IMR-90 (cell line): ENCODE results near the gene KANK3. TPM values are rescaled to one million over a fixed set of nuclear protein-coding genes. Genes with fewer than 3 reads are reported as not detected.
"Not testable (repeated sequence)": the region's sequence is repeated elsewhere in the genome, so short reads cannot be mapped to it uniquely, and the experiment has no call there.

Source experiments
- ATAC-seq: fragments of 200-7000 bp; cut with Tn5 transposase; 2 replicates; pipeline ENCODE4 v1.9.1; 2020; ENCODE audit warnings: low read depth, mild to moderate bottlenecking, moderate library complexity
- BruUV-seq: library from RNA; stranded (reverse); fragments of 400-500 nt; replicated peaks from 2 replicates; lab custom pipeline; 2021; lab: Mats Ljungman, UMichigan
- CTCF ChIA-PET: fragments of 300-600 bp; formaldehyde crosslinking; extraction: SDS; loops from one replicate; lab custom pipeline; 2021; ENCODE audit warnings: antibody characterized with exemption; lab: Yijun Ruan, JAX
- POLR2A ChIA-PET: fragments of 300-600 bp; sonication (Branson Sonifier 250); formaldehyde crosslinking; loops from one replicate; lab custom pipeline; 2022; ENCODE audit warnings: antibody characterized with exemption; ENCODE audit not compliant: unreplicated experiment; lab: Charles Lee
- DNase-seq: peaks from one replicate; pipeline ENCODE4 v3.0.0; 2013
- H2AFZ ChIP-seq: replicated peaks from 2 replicates; pipeline ENCODE3; 2013; ENCODE audit warnings: low read length, mild to moderate bottlenecking; ENCODE audit not compliant: poor library complexity
- H2AK5ac ChIP-seq: 2 replicates; pipeline ENCODE4 v1.6.1; 2013; ENCODE audit warnings: low read depth, low read length, inconsistent platforms
- H2AK9ac ChIP-seq: replicated peaks from 2 replicates; pipeline ENCODE3; 2013; ENCODE audit warnings: mild to moderate bottlenecking, low read depth, low read length, moderate library complexity; ENCODE audit not compliant: poor library complexity
- H2BK120ac ChIP-seq: 2 replicates; pipeline ENCODE4 v1.6.1; 2013; ENCODE audit warnings: low read depth, low read length, inconsistent platforms
- H2BK15ac ChIP-seq: 3 replicates; pipeline ENCODE4 v1.6.1; 2013; ENCODE audit warnings: low read depth, low read length, inconsistent platforms
- H2BK20ac ChIP-seq: 2 replicates; pipeline ENCODE4 v1.6.1; 2013; ENCODE audit warnings: low read depth, mild to moderate bottlenecking, inconsistent platforms, low read length, moderate library complexity
- H2BK5ac ChIP-seq: 2 replicates; pipeline ENCODE4 v1.6.1; 2013; ENCODE audit warnings: mild to moderate bottlenecking, low read depth, low read length, inconsistent platforms; ENCODE audit not compliant: poor library complexity, severe bottlenecking
- H3K14ac ChIP-seq: replicated peaks from 2 replicates; pipeline ENCODE4 v1.6.1; 2013; ENCODE audit warnings: low read depth, low read length, inconsistent platforms
- H3K18ac ChIP-seq: 2 replicates; pipeline ENCODE4 v1.6.1; 2013; ENCODE audit warnings: low read depth, low read length, control low read depth
- H3K23ac ChIP-seq: 2 replicates; pipeline ENCODE4 v1.6.1; 2013; ENCODE audit warnings: low read depth, low read length, inconsistent platforms
- H3K27ac ChIP-seq: 2 replicates; pipeline ENCODE4 v1.5.1; 2013; ENCODE audit warnings: mild to moderate bottlenecking, control low read depth, low read length; ENCODE audit not compliant: insufficient read depth
- H3K27me3 ChIP-seq: 2 replicates; pipeline ENCODE4 v1.6.1; 2013; ENCODE audit warnings: low read length; ENCODE audit not compliant: control insufficient read depth, insufficient read depth
- H3K36me3 ChIP-seq: 2 replicates; pipeline ENCODE4 v1.6.1; 2013; ENCODE audit warnings: low read length, mixed read lengths; ENCODE audit not compliant: control insufficient read depth, insufficient read depth
- H3K4ac ChIP-seq: 2 replicates; pipeline ENCODE4 v1.6.1; 2013; ENCODE audit warnings: low read depth, low read length, inconsistent platforms
- H3K4me1 ChIP-seq: 2 replicates; pipeline ENCODE4 v1.6.1; 2013; ENCODE audit warnings: low read length, mixed read lengths; ENCODE audit not compliant: control insufficient read depth, insufficient read depth
- H3K4me2 ChIP-seq: 2 replicates; pipeline ENCODE4 v1.6.1; 2013; ENCODE audit warnings: low read depth, mild to moderate bottlenecking, control low read depth, low read length, moderate library complexity
- H3K4me3 ChIP-seq: 2 replicates; pipeline ENCODE4 v1.5.1; 2013; ENCODE audit warnings: low read depth, mild to moderate bottlenecking, control low read depth, low read length, moderate library complexity; ENCODE audit not compliant: insufficient read depth
- H3K56ac ChIP-seq: 2 replicates; pipeline ENCODE4 v1.6.1; 2013; ENCODE audit warnings: low read length, inconsistent platforms; ENCODE audit not compliant: insufficient read depth; ENCODE audit errors: extremely low read depth
- H3K79me1 ChIP-seq, 2 experiments: 2 replicates each; pipeline ENCODE4 v1.6.1; 2013; ENCODE audit warnings: low read length in 2 of 2, inconsistent platforms in 1 of 2, low read depth in 1 of 2
- H3K9ac ChIP-seq: 2 replicates; pipeline ENCODE4 v1.6.1; 2013; ENCODE audit warnings: low read depth, low read length, control low read depth
- H3K9me1 ChIP-seq: 2 replicates; pipeline ENCODE4 v1.6.1; 2013; ENCODE audit warnings: low read length, inconsistent platforms; ENCODE audit not compliant: insufficient read depth
- H3K9me3 ChIP-seq: 2 replicates; pipeline ENCODE4 v1.6.1; 2013; ENCODE audit warnings: low read length; ENCODE audit not compliant: control insufficient read depth, insufficient read depth
- H4K20me1 ChIP-seq: 2 replicates; pipeline ENCODE4 v1.6.1; 2013; ENCODE audit warnings: low read length, inconsistent platforms; ENCODE audit not compliant: insufficient read depth
- H4K5ac ChIP-seq: 2 replicates; pipeline ENCODE4 v1.6.1; 2013; ENCODE audit warnings: mild to moderate bottlenecking, low read depth, low read length, control low read depth
- H4K8ac ChIP-seq, 2 experiments: 2 replicates each; pipeline ENCODE4 v1.6.1; 2013; ENCODE audit warnings: low read depth in 2 of 2, low read length in 2 of 2, control low read depth in 1 of 2, inconsistent platforms in 1 of 2
- H4K91ac ChIP-seq: 2 replicates; pipeline ENCODE4 v1.6.1; 2013; ENCODE audit warnings: low read depth, low read length, inconsistent platforms; ENCODE audit not compliant: insufficient read depth
- FOS ChIP-seq: fragments of 150-350 bp; IDR thresholded peaks from 2 replicates; pipeline ENCODE4 v1.6.1; 2016; ENCODE audit warnings: low read depth, low read length
- SMC3 ChIP-seq: fragments of 150-350 bp; IDR thresholded peaks from 2 replicates; pipeline ENCODE4 v1.6.1; 2016; ENCODE audit warnings: low read depth, mild to moderate bottlenecking, antibody characterized with exemption, low read length, moderate library complexity
- WGBS, 2 experiments: methylation state at CpG; one replicate each; pipeline versions ENCODE4 v1.1.5 to v1.1.7; 2013; ENCODE audit warnings: missing lambda C conversion rate in 2 of 2; ENCODE audit not compliant: insufficient read length in 1 of 2; ENCODE audit errors: extremely low coverage in 2 of 2; 5-methylcytosine and 5-hydroxymethylcytosine counted together
- dilution Hi-C: fragments of 300-500 bp; cut with HindIII; formaldehyde crosslinking; loops from one replicate; pipeline ENCODE4 v1.14.3; 2018; ENCODE audit warnings: low sequenced_read_pairs; ENCODE audit not compliant: unreplicated experiment
- in situ Hi-C: fragments of 300-500 bp; cut with MboI; formaldehyde crosslinking; loops from 3 replicates; pipeline ENCODE4 v1.14.3; 2019; ENCODE audit warnings: low sequenced_read_pairs, inconsistent platforms, mixed read lengths
- intact Hi-C: fragments of 100-400 bp; cut with micrococcal nuclease; formaldehyde crosslinking; loops from 2 replicates; pipeline ENCODE4 v1.10.0; 2022
- polyA plus RNA-seq, 3 experiments: library from polyadenylated mRNA; depleted of rRNA; stranded (reverse); fragments of >200 nt; gene quantifications; 2 replicates each; pipeline ENCODE4 v1.2.3, GENCODE V29; 2012; ENCODE audit warnings: low replicate concordance in 1 of 3
- total RNA-seq: library from RNA; depleted of rRNA; stranded (reverse); fragments of >200 nt; gene quantifications from 2 replicates; pipeline ENCODE4 v1.2.3, GENCODE V29; 2012

Gene KANK3
- total and polyA plus RNA-seq, 2 of the 4 experiments (the other 2 are of a cell fraction): 0.07 TPM; not detected in 1

DNA sequence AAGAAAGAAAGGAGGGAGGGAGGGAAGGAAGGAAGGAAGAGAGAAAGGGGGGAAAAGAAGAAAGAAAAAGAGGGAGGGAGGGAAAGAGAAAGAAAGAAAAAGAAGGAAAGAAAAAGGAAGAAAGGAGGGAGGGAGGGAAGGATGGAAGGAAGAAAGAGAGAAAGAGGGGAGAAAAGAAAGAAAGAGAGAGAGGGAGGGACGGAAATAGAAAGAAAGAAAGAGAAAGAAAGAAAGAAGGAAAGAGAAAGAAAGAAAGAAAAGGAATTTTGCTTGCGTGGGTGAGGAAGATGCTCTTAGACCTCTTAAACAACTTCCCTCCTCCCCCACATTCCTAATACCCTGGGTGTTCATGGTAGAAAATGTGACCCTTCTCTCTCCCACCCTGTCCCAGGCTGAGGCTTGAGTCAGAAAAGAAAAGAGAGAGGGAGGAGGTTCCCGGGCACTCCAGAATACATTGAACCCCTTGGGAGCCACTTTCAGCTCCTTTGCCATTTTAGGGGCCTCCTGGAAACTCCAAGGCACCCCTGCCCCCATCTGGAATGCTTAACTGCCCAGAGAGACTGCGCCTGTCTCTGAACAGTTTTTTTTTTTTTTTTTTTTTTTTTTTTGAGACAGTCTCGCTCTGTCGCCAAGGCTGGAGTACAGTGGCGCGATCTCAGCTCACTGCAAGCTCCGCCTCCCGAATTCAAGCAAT is 9.2 kb upstream of the KANK3 start (continued):
- no peak for TF ChIP-seq SMC3
- TF ChIP-seq FOS: no peak

DNA sequence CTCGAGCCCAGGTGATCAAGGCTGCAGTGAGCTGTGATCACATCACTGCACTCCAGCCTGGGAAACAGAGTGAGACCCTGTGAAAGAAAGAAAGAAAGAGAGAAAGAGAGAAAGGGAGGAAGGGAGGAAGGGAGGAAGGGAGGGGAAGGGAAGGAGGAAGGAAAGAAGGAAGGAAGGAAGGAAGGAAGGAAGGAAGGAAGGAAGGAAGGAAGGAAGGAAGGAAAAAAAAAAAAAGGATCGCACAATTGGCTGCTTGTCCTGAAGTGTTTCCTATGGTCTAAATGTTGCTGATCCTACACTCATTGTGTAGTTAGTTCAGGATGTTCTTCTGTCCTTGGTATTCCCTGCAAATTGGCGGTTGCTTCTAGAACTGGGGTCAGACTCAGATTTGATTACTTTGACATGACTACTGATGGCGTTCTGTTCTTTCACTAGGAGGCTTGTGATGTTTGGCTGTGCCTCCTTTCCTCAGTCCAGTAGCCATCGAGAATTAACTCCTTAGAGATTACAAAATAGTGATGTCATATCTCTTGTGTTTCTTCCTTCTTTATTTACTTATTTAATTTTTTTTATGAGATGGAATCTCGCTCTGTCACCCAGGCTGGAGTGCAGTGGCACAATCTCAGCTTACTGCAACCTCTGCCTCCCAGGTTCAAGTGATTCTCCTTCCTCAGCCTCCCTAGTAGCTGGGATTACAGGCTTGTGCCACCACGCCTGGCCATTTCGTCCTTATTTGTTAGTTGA is 6.7 kb upstream of the KANK3 start:
- H3K27me3 ChIP-seq, H3K9me3 ChIP-seq, POLR2A ChIA-PET, H4K20me1 ChIP-seq, H3K14ac ChIP-seq, H3K23ac ChIP-seq, BruUV-seq, H3K18ac ChIP-seq, H4K91ac ChIP-seq, H3K79me1 ChIP-seq, dilution Hi-C loops, ATAC-seq, H3K4me1 ChIP-seq, H2AFZ ChIP-seq, H2BK5ac ChIP-seq, H4K8ac ChIP-seq, H3K36me3 ChIP-seq, H3K4ac ChIP-seq, H3K56ac ChIP-seq, H2AK9ac ChIP-seq, H2BK120ac ChIP-seq, H4K5ac ChIP-seq, H2BK15ac ChIP-seq, H3K9me1 ChIP-seq, H2BK20ac ChIP-seq, H3K9ac ChIP-seq, H3K4me2 ChIP-seq, intact Hi-C loops, DNase-seq, H2AK5ac ChIP-seq, H3K4me3 ChIP-seq, H3K27ac ChIP-seq: not testable (repeated sequence)
- CTCF ChIA-PET: interaction anchor here (0.6 kb wide), 1 partner anchor 82 kb away, joined by 3 read pairs; no protein-coding TSS in a partner anchor
- 92% methylated on average over 2 of the region's 8 CpGs; no CpG with 5 or more reads in 1 of the 2 experiments for WGBS, 2 experiments
- in situ Hi-C loops: loop anchor here (5.0 kb wide), 1 partner anchor 158 kb away; no protein-coding TSS in a partner anchor
